ENCODE measurements around the gene CLINT1.

The CLINT1 gene

GRCh38 chr5:157818368-157818767, 40.6 kb downstream of the CLINT1 start:
- DNase-seq (ENCODE audit: low spot score) (no peak), ATAC-seq (ENCODE audit: low read depth) (no peak)
- TF ChIP-seq CTCF (IDR thresholded peaks at IDR 0.05; ENCODE audit: poor library complexity, severe bottlenecking), result no peak
- Histone ChIP-seq H3K9me3 (ENCODE audit: severe bottlenecking) (no peaks in the 10 kb centered on the region), H3K27me3 (ENCODE audit: insufficient read depth, poor library complexity, severe bottlenecking) (no peaks in the 10 kb centered on the region), H3K4me1 (ENCODE audit: insufficient read depth, poor library complexity, severe bottlenecking) (peaks cover 8% of the 10 kb centered on the region), H3K36me3 (ENCODE audit: low read depth) (peaks cover 42% of the 10 kb centered on the region), H3K4me3 (ENCODE audit: severe bottlenecking) (no peak overlapping the region), H3K27ac (ENCODE audit: poor library complexity, severe bottlenecking) (no peak overlapping the region)

GRCh38 chr5:157817928-157818327, 41.0 kb downstream of the CLINT1 start:
- Histone ChIP-seq H3K36me3 (ENCODE audit: low read depth) (peaks cover 47% of the 10 kb centered on the region), H3K9me3 (ENCODE audit: severe bottlenecking) (no peaks in the 10 kb centered on the region), H3K27me3 (ENCODE audit: insufficient read depth, poor library complexity, severe bottlenecking) (no peaks in the 10 kb centered on the region), H3K27ac (ENCODE audit: poor library complexity, severe bottlenecking) (no peak overlapping the region), H3K4me3 (ENCODE audit: severe bottlenecking) (no peak overlapping the region), H3K4me1 (ENCODE audit: insufficient read depth, poor library complexity, severe bottlenecking) (peaks cover 8% of the 10 kb centered on the region)
- no peak for ATAC-seq (ENCODE audit: low read depth)
- no peak for TF ChIP-seq CTCF (IDR thresholded peaks at IDR 0.05; ENCODE audit: poor library complexity, severe bottlenecking)
- no peak for DNase-seq (ENCODE audit: low spot score)

GRCh38 chr5:157817387-157817702, 41.6 kb downstream of the CLINT1 start:
- ATAC-seq (ENCODE audit: low read depth) (no peak), DNase-seq (ENCODE audit: low spot score) (no peak)
- H3K9me3 ChIP-seq (ENCODE audit: severe bottlenecking), result no peaks in the 10 kb centered on the region
- peaks cover 53% of the 10 kb centered on the region for H3K36me3 ChIP-seq (ENCODE audit: low read depth)
- H3K27ac ChIP-seq (ENCODE audit: poor library complexity, severe bottlenecking), result no peak overlapping the region
- H3K4me1 ChIP-seq (ENCODE audit: insufficient read depth, poor library complexity, severe bottlenecking), result peaks cover 8% of the 10 kb centered on the region
- H3K27me3 ChIP-seq (ENCODE audit: insufficient read depth, poor library complexity, severe bottlenecking), result no peaks in the 10 kb centered on the region
- TF ChIP-seq CTCF (IDR thresholded peaks at IDR 0.05; ENCODE audit: poor library complexity, severe bottlenecking), result no peak
- no peak overlapping the region for H3K4me3 ChIP-seq (ENCODE audit: severe bottlenecking)

- no peaks in the 10 kb centered on the region for H3K27me3 ChIP-seq (ENCODE audit: insufficient read depth, poor library complexity, severe bottlenecking)
- DNase-seq (ENCODE audit: low spot score) (no peak), ATAC-seq (ENCODE audit: low read depth) (no peak)
- peak; percentile 93 for TF ChIP-seq CTCF (IDR thresholded peaks at IDR 0.05; ENCODE audit: poor library complexity, severe bottlenecking)
- peaks cover 8% of the 10 kb centered on the region for H3K4me1 ChIP-seq (ENCODE audit: insufficient read depth, poor library complexity, severe bottlenecking)
- no peak overlapping the region for H3K27ac ChIP-seq (ENCODE audit: poor library complexity, severe bottlenecking)
- H3K4me3 ChIP-seq (ENCODE audit: severe bottlenecking), result no peak overlapping the region
- no peaks in the 10 kb centered on the region for H3K9me3 ChIP-seq (ENCODE audit: severe bottlenecking)
- H3K36me3 ChIP-seq (ENCODE audit: low read depth), result peaks cover 58% of the 10 kb centered on the region
Measured at GRCh38 chr5:157816682-157817386, 42.1 kb downstream of the CLINT1 start.

- H3K9me3 ChIP-seq (ENCODE audit: severe bottlenecking), result no peaks in the 10 kb centered on the region
- no peak overlapping the region for H3K27ac ChIP-seq (ENCODE audit: poor library complexity, severe bottlenecking)
- peaks cover 95% of the 10 kb centered on the region for H3K36me3 ChIP-seq (ENCODE audit: low read depth)
- ATAC-seq (ENCODE audit: low read depth) (no peak), DNase-seq (ENCODE audit: low spot score) (no peak)
- no peaks in the 10 kb centered on the region for H3K27me3 ChIP-seq (ENCODE audit: insufficient read depth, poor library complexity, severe bottlenecking)
- TF ChIP-seq CTCF (IDR thresholded peaks at IDR 0.05; ENCODE audit: poor library complexity, severe bottlenecking), result no peak
- H3K4me1 ChIP-seq (ENCODE audit: insufficient read depth, poor library complexity, severe bottlenecking), result peaks cover 5% of the 10 kb centered on the region
- H3K4me3 ChIP-seq (ENCODE audit: severe bottlenecking), result no peak overlapping the region
Measured at GRCh38 chr5:157812086-157812485, 46.9 kb downstream of the CLINT1 start.
